Adrenal gland (tissue), 12 donors: ENCODE data around the gene STOML1. TPM values are rescaled to one million over a fixed set of nuclear protein-coding genes. Genes with fewer than 3 reads are reported as not detected.

Experiments
- DNase-seq, 7 donors: peaks; one replicate each; pipeline ENCODE4 v3.0.0-alpha.2; 2019 to 2020
- H3K27ac ChIP-seq, 5 donors: fragments of 200-600 bp; sonication (generic) in 4 of 5; 1 replicate in 3 of 5; 2 replicates in 2 of 5; pipeline versions ENCODE4 v1.5.1 to v1.8.0; 2016 to 2020; ENCODE audit warnings: mild to moderate bottlenecking in 1 of 5
- H3K27me3 ChIP-seq: fragments of 200-600 bp; 2 replicates; pipeline ENCODE4 v1.8.0; 2021
- H3K36me3 ChIP-seq, 2 donors: fragments of 200-600 bp; replicated peaks in 1 of 2; 1 replicate in 1 of 2; 2 replicates in 1 of 2; pipeline versions ENCODE4 v1.5.1 to v1.8.0; 2018 to 2022
- H3K4me1 ChIP-seq, 2 donors: fragments of 200-600 bp; replicated peaks in 1 of 2; 1 replicate in 1 of 2; 2 replicates in 1 of 2; pipeline versions ENCODE4 v1.5.1 to v1.8.0; 2018 to 2021
- H3K4me3 ChIP-seq, 4 donors: fragments of 200-600 bp; sonication (generic) in 3 of 4; one replicate each; pipeline ENCODE4 v1.5.1; 2016 to 2018
- H3K9me3 ChIP-seq, 3 donors: fragments of 200-600 bp; sonication (generic) in 1 of 3; replicated peaks in 1 of 3; 1 replicate in 2 of 3; 2 replicates in 1 of 3; pipeline versions ENCODE4 v1.5.1 to v1.8.0; 2016 to 2021
- CTCF ChIP-seq, 6 experiments: fragments of 450-650 bp in 4 of 6; fragments of 200-600 bp in 2 of 6; sonication (generic) in 1 of 6; IDR thresholded peaks; 1 replicate in 5 of 6; 2 replicates in 1 of 6; pipeline versions ENCODE4 v1.5.1 to v1.8.0; 2016 to 2021; ENCODE audit warnings: antibody characterized with exemption in 6 of 6, mild to moderate bottlenecking in 2 of 6, moderate library complexity in 1 of 6
- POLR2A ChIP-seq, 2 donors: fragments of 450-650 bp; IDR thresholded peaks; one replicate each; pipeline ENCODE4 v1.6.1; 2017; ENCODE audit warnings: antibody characterized with exemption in 2 of 2, mild to moderate bottlenecking in 2 of 2, moderate library complexity in 1 of 2
- WGBS, 4 donors: extraction: QIAGEN DNeasy Blood & Tissue Kit in 2 of 4; methylation state at CpG; one replicate each; pipeline versions ENCODE4 v1.1.5 to v1.1.7; 2013 to 2017; 5-methylcytosine and 5-hydroxymethylcytosine counted together
- intact Hi-C, 2 donors: fragments of 100-400 bp; cut with DNase I; formaldehyde crosslinking; loops; one replicate each; pipeline versions ENCODE4 v1.14.1 to v1.15.0; 2022 to 2023
- polyA plus RNA-seq, 3 donors: library from polyadenylated mRNA; stranded (reverse); fragments of 200-250 nt in 2 of 3; fragments of 350-450 nt in 1 of 3; fragmentation: Illumina TruSeq in 1 of 3; extraction: RNeasy Lipid Tissue Mini Kit (QIAGEN cat#74804) in 1 of 3; gene quantifications; one replicate each; pipeline ENCODE4 v1.2.3, GENCODE V29; 2013 to 2014
- total RNA-seq, 9 donors: library from RNA; depleted of rRNA in 4 of 9; stranded (reverse); fragments of >200 nt in 4 of 9; fragments of 120-200 nt in 1 of 9; fragmentation: NEBNext Ultra II Directional in 1 of 9; extraction: Animal tissue kit (Norgen Biotek cat#: 25700) in 1 of 9; gene quantifications; one replicate each; pipeline versions ENCODE4 v1.1.0 to v1.2.4, GENCODE V29; 2013 to 2023
- donor health status: healthy with polysubstance abuse.
- donor health status: Bipolar disorder and iron deficiency.
- donor health status: DM: yes; HTN: yes; CAD: no.
- donor health status: DM: no; HTN: no; CAD: no.
- donor health status: DM: no; HTN: no; CAD: no.
- donor health status: DM: yes; HTN: yes; CAD: no.

The STOML1 gene
- total and polyA plus RNA-seq, 12 donors, result 8.6 to 92.2 (median 29.6) TPM

- no peak for DNase-seq
- Histone ChIP-seq H3K27ac (no peak overlapping the region), H3K4me1 (peaks cover 3 to 4% of the 10 kb centered on the region in 2 donors), H3K27me3 (no peaks in the 10 kb centered on the region), H3K36me3 (peaks cover 0 to 51% of the 10 kb centered on the region in 2 donors), H3K4me3 (no peak overlapping the region), H3K9me3 (no peaks in the 10 kb centered on the region)
- WGBS, 4 donors, result 60 to 67% (median 65%) methylated on average over 3 of the region's 3 CpGs
- TF ChIP-seq POLR2A (IDR thresholded peaks at IDR 0.05), result no peak
- TF ChIP-seq CTCF (IDR thresholded peaks at IDR 0.05), result no peak
- intact Hi-C loops, result no loop called here
Measured at GRCh38 chr15:74027688-74028087, 35.6 kb upstream of the STOML1 start.

- WGBS, 4 donors, result 46 to 63% (median 63%) methylated on average over 4 to 5 of the region's 5 CpGs
- Histone ChIP-seq H3K4me3 (no peak overlapping the region), H3K27me3 (no peaks in the 10 kb centered on the region), H3K9me3 (no peaks in the 10 kb centered on the region), H3K36me3 (peaks cover 0 to 53% of the 10 kb centered on the region in 2 donors), H3K27ac (peak overlapping the region in 1 of 5 donors; percentile 57), H3K4me1 (peaks cover 3 to 4% of the 10 kb centered on the region in 2 donors)
- no peak for TF ChIP-seq POLR2A (IDR thresholded peaks at IDR 0.05)
- TF ChIP-seq CTCF (IDR thresholded peaks at IDR 0.05), result no peak
- intact Hi-C loops, result no loop called here
- peak in 1 of 7 donors; percentile 20 for DNase-seq
Measured at GRCh38 chr15:74025436-74025835, 33.3 kb upstream of the STOML1 start.

GRCh38 chr15:74024687-74025086, 32.6 kb upstream of the STOML1 start:
- 34 to 71% (median 58%) methylated on average over 2 of the region's 2 CpGs for WGBS, 4 donors
- no peak for TF ChIP-seq CTCF (IDR thresholded peaks at IDR 0.05)
- TF ChIP-seq POLR2A (IDR thresholded peaks at IDR 0.05), result no peak
- DNase-seq, result peak in 1 of 7 donors; percentile 25
- Histone ChIP-seq H3K27me3 (no peaks in the 10 kb centered on the region), H3K27ac (peak overlapping the region in 2 of 5 donors; percentile 21 to 57), H3K4me1 (peaks cover 3 to 4% of the 10 kb centered on the region in 2 donors), H3K9me3 (no peaks in the 10 kb centered on the region), H3K36me3 (peaks cover 0 to 49% of the 10 kb centered on the region in 2 donors), H3K4me3 (no peak overlapping the region)
- intact Hi-C loops, result no loop called here

GRCh38 chr15:74022706-74023470, 30.8 kb upstream of the STOML1 start:
- Histone ChIP-seq H3K36me3 (peaks cover 0 to 49% of the 10 kb centered on the region in 2 donors), H3K4me1 (peaks cover 3 to 4% of the 10 kb centered on the region in 2 donors), H3K9me3 (no peaks in the 10 kb centered on the region), H3K27me3 (no peaks in the 10 kb centered on the region), H3K27ac (no peak overlapping the region), H3K4me3 (no peak overlapping the region)
- peak in 1 of 7 donors; percentile 13 for DNase-seq
- intact Hi-C loops, result no loop called here
- TF ChIP-seq CTCF (IDR thresholded peaks at IDR 0.05) (no peak), POLR2A (IDR thresholded peaks at IDR 0.05) (no peak)
- WGBS, 4 donors, result 94 to 97% (median 95%) methylated on average over 58 to 66 of the region's 66 CpGs
